AG04449 (cell line): Measurements from ENCODE around the gene CARD18.

Source experiments
- CTCF ChIA-PET: fragments of 350-600 bp; formaldehyde crosslinking; extraction: SDS; loops from one replicate; lab custom pipeline; 2021; ENCODE audit warnings: antibody characterized with exemption; lab: Yijun Ruan, JAX
- POLR2A ChIA-PET: fragments of 400-600, 350-600 bp; formaldehyde crosslinking; extraction: SDS; loops from one replicate; lab custom pipeline; 2020; ENCODE audit warnings: antibody characterized with exemption, inconsistent platforms; lab: Yijun Ruan, JAX
- DNase-seq: peaks from one replicate; pipeline ENCODE4 v3.0.0-alpha.2; 2010; ENCODE audit warnings: low read depth, low spot score
- H3K4me3 ChIP-seq: 2 replicates; pipeline ENCODE4 v1.5.1; 2011; ENCODE audit warnings: low read depth, mild to moderate bottlenecking, control low read depth, low read length
- TF ChIP-seq, protein P1 (sequence below): IDR thresholded peaks from one replicate; pipeline ENCODE4 v1.5.1; 2011; ENCODE audit warnings: mild to moderate bottlenecking, moderate library complexity, low read length, control low read depth, inconsistent platforms; ENCODE audit not compliant: insufficient read depth; ENCODE audit errors: missing control alignments

Gene CARD18

DNA sequence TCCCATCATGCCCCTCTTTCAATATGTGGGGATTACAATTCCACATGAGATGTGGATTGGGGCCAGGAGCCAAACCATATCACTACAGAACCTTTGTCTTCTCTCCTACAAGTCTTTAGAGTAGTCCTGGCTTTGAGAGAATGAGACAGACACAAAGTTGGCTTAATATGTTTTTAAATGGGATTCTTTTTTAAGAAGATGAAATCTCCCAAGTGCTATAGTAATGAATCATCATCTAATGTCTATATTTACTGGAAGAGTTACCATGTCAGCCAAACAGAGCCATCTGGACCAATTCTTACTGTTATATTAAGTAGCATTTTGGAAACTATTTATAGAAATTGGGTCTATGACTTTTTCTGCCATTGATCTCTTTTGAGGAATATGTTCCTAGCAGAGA lies 38.1 kb upstream of the CARD18 start:
- POLR2A ChIA-PET = no interaction called here
- no peak overlapping the region for H3K4me3 ChIP-seq

GRCh38 chr11:105168457-105168856 lies 28.9 kb upstream of the CARD18 start:
- CTCF ChIA-PET = no interaction called here

More for the DNA sequence above, 38.1 kb upstream of the CARD18 start:
- peak; percentile 72 for DNase-seq
- CTCF ChIA-PET = no interaction called here
- TF ChIP-seq, protein P1, sequence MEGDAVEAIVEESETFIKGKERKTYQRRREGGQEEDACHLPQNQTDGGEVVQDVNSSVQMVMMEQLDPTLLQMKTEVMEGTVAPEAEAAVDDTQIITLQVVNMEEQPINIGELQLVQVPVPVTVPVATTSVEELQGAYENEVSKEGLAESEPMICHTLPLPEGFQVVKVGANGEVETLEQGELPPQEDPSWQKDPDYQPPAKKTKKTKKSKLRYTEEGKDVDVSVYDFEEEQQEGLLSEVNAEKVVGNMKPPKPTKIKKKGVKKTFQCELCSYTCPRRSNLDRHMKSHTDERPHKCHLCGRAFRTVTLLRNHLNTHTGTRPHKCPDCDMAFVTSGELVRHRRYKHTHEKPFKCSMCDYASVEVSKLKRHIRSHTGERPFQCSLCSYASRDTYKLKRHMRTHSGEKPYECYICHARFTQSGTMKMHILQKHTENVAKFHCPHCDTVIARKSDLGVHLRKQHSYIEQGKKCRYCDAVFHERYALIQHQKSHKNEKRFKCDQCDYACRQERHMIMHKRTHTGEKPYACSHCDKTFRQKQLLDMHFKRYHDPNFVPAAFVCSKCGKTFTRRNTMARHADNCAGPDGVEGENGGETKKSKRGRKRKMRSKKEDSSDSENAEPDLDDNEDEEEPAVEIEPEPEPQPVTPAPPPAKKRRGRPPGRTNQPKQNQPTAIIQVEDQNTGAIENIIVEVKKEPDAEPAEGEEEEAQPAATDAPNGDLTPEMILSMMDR = no peak

GRCh38 chr11:105167244-105167643 lies 27.7 kb upstream of the CARD18 start:
- no peak overlapping the region for H3K4me3 ChIP-seq
- ChIA-PET CTCF (no interaction called here), POLR2A (no interaction called here)
- TF ChIP-seq, protein P1 = no peak
- DNase-seq = no peak

More at GRCh38 chr11:105168457-105168856, 28.9 kb upstream of the CARD18 start:
- no peak overlapping the region for H3K4me3 ChIP-seq
- DNase-seq = no peak
- TF ChIP-seq, protein P1 = no peak
- POLR2A ChIA-PET = no interaction called here

- ChIA-PET POLR2A (no interaction called here), CTCF (no interaction called here)
- no peak overlapping the region for H3K4me3 ChIP-seq
- TF ChIP-seq, protein P1 = no peak
- no peak for DNase-seq
Measured at GRCh38 chr11:105164208-105164607, 24.6 kb upstream of the CARD18 start.

DNA sequence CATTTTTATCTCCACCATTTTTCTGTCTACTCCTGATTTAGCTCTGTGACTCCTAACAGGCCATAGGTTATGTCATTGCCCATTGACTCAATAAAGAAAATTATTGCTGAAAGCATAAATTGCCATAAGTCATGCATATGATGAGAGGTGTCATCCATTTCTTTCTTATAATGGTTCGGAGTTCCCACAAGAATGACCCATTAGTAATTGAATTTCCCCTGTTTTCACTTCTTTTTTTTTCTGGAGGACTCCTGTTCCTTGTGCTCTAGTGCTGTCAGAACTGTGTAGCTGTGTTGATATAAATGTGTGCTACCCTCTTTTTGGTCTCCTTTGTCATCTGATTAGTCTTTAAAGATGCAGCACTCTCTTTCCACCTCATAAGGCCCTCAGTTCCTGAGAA lies 22.9 kb upstream of the CARD18 start:
- POLR2A ChIA-PET = no interaction called here
- no peak overlapping the region for H3K4me3 ChIP-seq
- TF ChIP-seq, protein P1 = no peak
- no peak for DNase-seq
- CTCF ChIA-PET = no interaction called here

- ChIA-PET CTCF (no interaction called here), POLR2A (no interaction called here)
- no peak for DNase-seq
Measured at GRCh38 chr11:105158436-105158835, 18.9 kb upstream of the CARD18 start.

More at GRCh38 chr11:105158436-105158835, 18.9 kb upstream of the CARD18 start:
- no peak overlapping the region for H3K4me3 ChIP-seq
- TF ChIP-seq, protein P1 = no peak
